Right lobe of liver (tissue), 6 donors: ENCODE measurements around the gene ATPAF1. TPM values are rescaled to one million over a fixed set of nuclear protein-coding genes. Genes with fewer than 3 reads are reported as not detected.

ENCODE experiments used
- ATAC-seq, 4 donors: fragments of 200-7000 bp; cut with Tn5 transposase; one replicate each; pipeline ENCODE4 v1.9.1; 2020; ENCODE audit warnings: mild to moderate bottlenecking in 4 of 4, moderate library complexity in 4 of 4
- DNase-seq, 3 donors: peaks; one replicate each; pipeline ENCODE4 v3.0.0-alpha.2; 2020
- H3K27ac ChIP-seq, 3 donors: fragments of 200-600 bp; one replicate each; pipeline ENCODE4 v1.8.0; 2022
- H3K27me3 ChIP-seq, 2 donors: fragments of 200-600 bp; one replicate each; pipeline ENCODE4 v1.8.0; 2022
- H3K36me3 ChIP-seq, 4 donors: fragments of 200-600 bp; sonication (generic) in 1 of 4; one replicate each; pipeline versions ENCODE4 v1.5.1 to v1.8.0; 2017 to 2022; ENCODE audit warnings: control low read depth in 1 of 4
- H3K4me1 ChIP-seq, 4 donors: fragments of 200-600 bp; sonication (generic) in 1 of 4; one replicate each; pipeline versions ENCODE4 v1.5.1 to v1.8.0; 2017 to 2022; ENCODE audit warnings: control low read depth in 1 of 4
- H3K4me3 ChIP-seq, 3 donors: fragments of 200-600 bp; one replicate each; pipeline ENCODE4 v1.8.0; 2022
- H3K9me3 ChIP-seq, 4 donors: fragments of 200-600 bp; sonication (generic) in 1 of 4; one replicate each; pipeline versions ENCODE4 v1.5.1 to v1.8.0; 2017 to 2022; ENCODE audit warnings: control low read depth in 1 of 4
- CTCF ChIP-seq, 4 donors: fragments of 200-600 bp in 3 of 4; fragments of 450-650 bp in 1 of 4; IDR thresholded peaks; one replicate each; pipeline versions ENCODE4 v1.5.1 to v1.8.0; 2016 to 2022; ENCODE audit warnings: antibody characterized with exemption in 4 of 4, mild to moderate bottlenecking in 2 of 4
- POLR2A ChIP-seq: fragments of 450-650 bp; IDR thresholded peaks from one replicate; pipeline ENCODE4 v1.6.1; 2017; ENCODE audit warnings: antibody characterized with exemption, mild to moderate bottlenecking
- WGBS: methylation state at CpG from one replicate; pipeline ENCODE4 v1.1.6; 2018; ENCODE audit warnings: low coverage, low lambda C conversion rate; ENCODE audit not compliant: insufficient coverage; ENCODE audit errors: missing lambda C conversion rate; 5-methylcytosine and 5-hydroxymethylcytosine counted together
- intact Hi-C, 2 donors: fragments of 100-400 bp; cut with DNase I; formaldehyde crosslinking; loops; one replicate each; pipeline versions ENCODE4 v1.11.2 to v1.14.1; 2022
- total RNA-seq, 6 experiments: library from RNA; depleted of rRNA in 2 of 6; stranded (reverse); fragments of >200 nt in 2 of 6; fragmentation: NEBNext Ultra II Directional in 3 of 6; extraction: Animal tissue kit (Norgen Biotek cat#: 25700) in 3 of 6; gene quantifications; one replicate each; pipeline versions ENCODE4 v1.1.0 to v1.2.4, GENCODE V29; 2016 to 2023
- donor health status: DM: no; HTN: yes; CAD: no.
- donor health status: DM: no; HTN: no; CAD: no.
- donor health status: DM: no; HTN: no; CAD: no.
- donor health status: DM: no; HTN: yes; CAD: no.
- donor health status: DM: no; HTN: yes; CAD: no.

Gene ATPAF1
- total RNA-seq, 6 experiments from 2014 or later, result 34.9 to 57.1 (median 42.1) TPM

- peaks cover 0 to 14% (median 2%) of the 10 kb centered on the region in 4 donors for H3K4me1 ChIP-seq
- ATAC-seq (peak in 3 of 4 donors; percentile 1 to 2 (median 2)), DNase-seq (no peak)
- H3K27me3 ChIP-seq, result no peaks in the 10 kb centered on the region
- H3K9me3 ChIP-seq, result no peaks in the 10 kb centered on the region
- TF ChIP-seq CTCF (IDR thresholded peaks at IDR 0.05), result no peak
- TF ChIP-seq POLR2A, result no peak
- intact Hi-C loops, result no loop called here
- H3K36me3 ChIP-seq, result no peaks in the 10 kb centered on the region
- WGBS, result 0% methylated on average over 2 of the region's 2 CpGs
- peak overlapping the region; percentile 54 to 71 (median 70) for H3K27ac ChIP-seq
- peak overlapping the region; percentile 81 to 92 (median 83) for H3K4me3 ChIP-seq
Measured at GRCh38 chr1:46603481-46603857, 64.7 kb downstream of the ATPAF1 start.

GRCh38 chr1:46601257-46602007 lies 66.7 kb downstream of the ATPAF1 start:
- ATAC-seq (no peak), DNase-seq (no peak)
- H3K4me3 ChIP-seq, result no peak overlapping the region
- no peaks in the 10 kb centered on the region for H3K27me3 ChIP-seq
- intact Hi-C loops, result no loop called here
- H3K9me3 ChIP-seq, result no peaks in the 10 kb centered on the region
- TF ChIP-seq POLR2A (no peak), CTCF (IDR thresholded peaks at IDR 0.05) (no peak)
- WGBS, result 88% methylated on average over 3 of the region's 3 CpGs
- no peaks in the 10 kb centered on the region for H3K36me3 ChIP-seq
- peaks cover 0 to 14% (median 2%) of the 10 kb centered on the region in 4 donors for H3K4me1 ChIP-seq
- H3K27ac ChIP-seq, result no peak overlapping the region

- ATAC-seq (no peak), DNase-seq (no peak)
- no peaks in the 10 kb centered on the region for H3K36me3 ChIP-seq
- 88% methylated on average over 6 of the region's 9 CpGs for WGBS
- H3K4me3 ChIP-seq, result no peak overlapping the region
- TF ChIP-seq POLR2A (no peak), CTCF (IDR thresholded peaks at IDR 0.05) (no peak)
- no peak overlapping the region for H3K27ac ChIP-seq
- intact Hi-C loops, result no loop called here
- no peaks in the 10 kb centered on the region for H3K27me3 ChIP-seq
- peaks cover 0 to 8% (median 0%) of the 10 kb centered on the region in 4 donors for H3K4me1 ChIP-seq
- H3K9me3 ChIP-seq, result no peaks in the 10 kb centered on the region
Measured at GRCh38 chr1:46599059-46599970, 68.8 kb downstream of the ATPAF1 start.

GRCh38 chr1:46596846-46597245 lies 71.3 kb downstream of the ATPAF1 start:
- Histone ChIP-seq H3K27ac (no peak overlapping the region), H3K9me3 (no peaks in the 10 kb centered on the region), H3K36me3 (peaks cover 0 to 22% (median 9%) of the 10 kb centered on the region in 4 donors), H3K4me1 (no peaks in the 10 kb centered on the region), H3K27me3 (no peaks in the 10 kb centered on the region), H3K4me3 (no peak overlapping the region)
- 100% methylated on average over 2 of the region's 3 CpGs for WGBS
- TF ChIP-seq POLR2A (no peak), CTCF (IDR thresholded peaks at IDR 0.05) (no peak)
- DNase-seq (no peak), ATAC-seq (no peak)
- intact Hi-C loops, result no loop called here
